Measurements from ENCODE around the gene UFD1.
"Not testable (repeated sequence)": the region's sequence is repeated elsewhere in the genome, so short reads cannot be mapped to it uniquely, and the experiment has no call there.

Gene UFD1

GRCh38 chr22:19447330-19448075 is 31.5 kb downstream of the UFD1 start, which contains the start of gene C22orf39:
Gene C22orf39 (minus strand): TSS chr22:19447711. CDS start chr22:19447688, 23 bp downstream.
- peak; percentile 70 for DNase-seq (ENCODE audit: low read depth)

- DNase-seq (ENCODE audit: low read depth): no peak
Measured at GRCh38 chr22:19446603-19447329, 32.2 kb downstream of the UFD1 start.

DNA sequence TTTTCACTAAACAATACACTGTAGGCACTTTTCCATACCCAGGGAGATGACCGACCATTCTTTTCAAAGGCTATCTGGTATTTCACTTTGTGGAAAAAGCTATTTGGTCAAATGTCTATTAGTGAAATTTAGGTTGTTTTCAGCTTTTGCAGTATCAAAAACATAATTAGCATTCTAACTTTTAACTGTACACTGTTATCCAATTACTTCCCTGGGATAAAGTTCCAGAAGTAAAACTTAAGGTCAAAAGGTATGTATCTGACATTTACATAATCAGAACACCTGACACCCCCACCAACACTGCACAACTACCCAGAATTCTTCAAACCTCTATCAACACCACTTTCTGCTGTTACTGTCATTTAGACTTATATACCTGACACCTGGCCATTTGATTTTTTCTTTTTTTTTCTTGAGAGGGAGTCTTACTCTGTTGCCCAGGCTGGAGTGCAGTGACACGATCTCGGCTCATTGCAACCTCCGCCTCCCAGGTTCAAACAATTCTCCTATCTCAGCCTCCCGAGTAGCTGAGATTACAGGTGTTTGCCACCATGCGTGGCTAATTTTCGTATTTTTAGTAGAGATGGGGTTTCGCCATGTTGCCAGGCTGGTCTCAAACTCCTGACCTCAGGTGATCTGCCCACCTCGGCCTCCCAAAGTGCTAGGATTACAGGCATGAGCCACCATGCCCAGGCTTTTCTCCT is 33.6 kb downstream of the UFD1 start:
- not testable (repeated sequence) for DNase-seq (ENCODE audit: low read depth)

GRCh38 chr22:19443544-19444211 is 35.3 kb downstream of the UFD1 start:
- no peak for DNase-seq (ENCODE audit: low read depth)

DNA sequence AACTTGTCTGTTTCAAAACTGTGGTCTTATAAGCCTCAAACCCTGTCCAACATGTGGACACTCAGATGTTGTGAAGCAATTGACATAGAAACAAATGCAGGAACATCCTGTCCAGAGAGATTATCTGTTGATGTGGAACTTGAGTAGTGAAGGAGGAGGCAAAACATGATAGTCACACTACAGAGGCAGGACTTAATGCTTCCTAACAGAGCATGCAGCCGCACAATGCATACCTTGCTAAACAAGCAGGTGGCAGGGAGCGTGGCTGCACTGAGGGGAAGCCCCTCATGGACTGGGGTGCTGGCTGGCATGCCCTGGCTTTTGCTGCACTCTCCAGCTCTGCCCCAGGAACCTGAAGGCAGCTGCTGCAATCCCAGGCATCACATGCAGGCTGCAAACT is 36.8 kb downstream of the UFD1 start:
- no peak for DNase-seq (ENCODE audit: low read depth)

DNA sequence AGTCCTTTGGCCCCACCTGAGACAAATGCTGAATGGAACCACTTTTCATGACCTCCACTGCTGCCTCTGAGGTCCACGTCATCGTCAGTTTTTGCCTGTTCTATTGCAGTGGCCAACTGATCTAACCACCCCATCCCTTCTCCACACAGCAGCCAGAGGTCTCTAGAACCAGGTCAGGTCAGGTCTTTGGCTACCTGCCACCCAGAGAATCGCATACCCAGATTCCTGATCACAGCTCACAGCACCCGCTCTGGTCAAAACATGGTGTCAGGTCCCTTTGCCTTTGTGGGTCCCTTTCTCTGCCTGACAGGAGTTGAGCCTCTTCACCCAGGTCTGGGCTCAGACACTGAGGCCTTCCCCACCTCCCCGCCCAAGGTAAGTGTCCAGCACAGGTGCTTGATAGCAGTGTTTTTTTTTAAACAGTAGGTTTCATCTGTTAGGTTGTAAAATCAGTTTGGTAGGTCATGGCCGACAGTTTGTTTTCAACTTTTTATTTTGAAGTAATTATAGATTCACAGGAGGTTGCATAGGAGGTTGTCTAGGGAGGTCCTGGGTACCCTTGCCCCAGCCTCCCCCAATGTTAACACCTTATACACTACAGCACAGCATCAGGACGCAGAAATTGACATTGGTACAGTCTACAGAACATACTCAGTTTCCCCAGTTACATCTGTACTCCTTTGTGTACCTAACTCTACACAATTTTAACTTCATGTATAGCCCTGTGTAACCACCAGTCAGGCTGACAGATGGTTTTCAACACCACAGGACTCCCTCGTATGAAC is 38.4 kb downstream of the UFD1 start:
- DNase-seq (ENCODE audit: low read depth): no peak

DNA sequence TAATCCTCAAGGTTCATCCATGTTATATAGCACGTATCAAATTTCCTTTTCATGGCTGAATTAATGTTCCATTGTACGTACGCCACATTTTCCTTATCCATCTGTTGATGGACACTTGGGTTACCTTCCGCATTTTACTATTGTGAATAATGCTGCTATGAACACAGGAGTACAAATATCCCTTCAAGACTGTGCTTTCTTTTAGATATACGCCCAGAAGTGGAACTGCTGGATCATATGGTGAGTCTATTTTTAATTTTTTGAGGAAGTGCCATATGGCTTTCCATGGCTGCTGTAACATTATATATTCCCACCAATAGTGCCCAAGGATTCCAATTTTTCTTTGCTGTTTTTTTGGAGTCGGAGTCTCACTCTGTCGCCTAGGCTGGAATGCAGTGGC is 40.7 kb downstream of the UFD1 start:
- DNase-seq (ENCODE audit: low read depth): no peak

DNA sequence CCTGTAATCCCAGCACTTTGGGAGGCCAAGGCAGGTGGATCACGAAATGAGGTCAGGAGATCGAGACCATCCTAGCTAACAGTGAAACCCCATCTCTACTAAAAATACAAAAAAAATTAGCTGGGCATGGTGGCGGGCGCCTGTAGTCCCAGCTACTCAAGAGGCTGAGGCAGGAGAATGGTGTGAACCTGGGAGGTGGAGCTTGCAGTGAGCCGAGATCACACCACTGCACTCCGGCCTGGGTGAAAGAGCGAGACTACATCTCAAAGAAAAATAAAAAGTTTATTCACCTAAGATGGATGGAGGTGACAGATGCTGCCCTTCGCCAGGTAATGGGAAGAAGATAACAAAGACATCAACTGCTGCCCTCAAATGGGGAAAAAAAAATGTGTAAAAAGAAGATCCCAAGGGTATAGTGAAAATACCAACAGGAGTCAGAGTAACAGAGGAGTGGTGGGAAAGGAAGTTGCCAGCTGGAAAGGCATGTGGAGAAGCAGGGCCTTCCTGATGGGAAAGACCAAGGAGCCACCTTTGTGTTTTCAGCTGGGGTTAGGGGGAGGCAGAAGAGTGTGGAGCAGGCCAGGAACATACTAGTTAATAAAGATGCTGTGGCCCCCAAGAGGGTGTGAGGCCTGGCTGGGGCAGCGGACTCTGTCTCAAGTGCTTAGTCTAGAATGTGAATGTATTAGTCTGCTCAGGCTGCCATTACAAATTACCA is 42.4 kb downstream of the UFD1 start:
- not testable (repeated sequence) for DNase-seq (ENCODE audit: low read depth)

- no peak for DNase-seq (ENCODE audit: low read depth)
Measured at GRCh38 chr22:19434829-19435580, 44.0 kb downstream of the UFD1 start.

DNA sequence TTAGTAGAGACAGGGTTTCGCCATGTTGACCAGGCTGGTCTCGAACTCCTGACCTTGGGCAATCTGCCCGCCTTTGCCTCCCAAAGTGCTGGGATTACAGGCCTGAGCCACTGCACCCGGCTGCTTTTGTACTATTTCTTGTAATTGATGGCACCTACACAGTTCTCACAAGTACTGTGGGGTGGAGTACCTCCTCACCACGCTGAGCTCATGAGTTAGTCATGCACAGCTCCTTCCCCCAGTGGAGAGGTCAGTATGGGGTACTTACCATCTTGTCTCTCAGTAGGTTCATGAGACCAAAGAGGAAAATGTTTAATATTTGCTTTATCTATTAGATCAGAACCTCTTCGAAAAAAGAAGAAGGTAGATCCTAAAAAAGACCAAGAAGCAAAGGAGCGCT is 44.6 kb downstream of the UFD1 start:
- DNase-seq (ENCODE audit: low read depth): no peak

DNA sequence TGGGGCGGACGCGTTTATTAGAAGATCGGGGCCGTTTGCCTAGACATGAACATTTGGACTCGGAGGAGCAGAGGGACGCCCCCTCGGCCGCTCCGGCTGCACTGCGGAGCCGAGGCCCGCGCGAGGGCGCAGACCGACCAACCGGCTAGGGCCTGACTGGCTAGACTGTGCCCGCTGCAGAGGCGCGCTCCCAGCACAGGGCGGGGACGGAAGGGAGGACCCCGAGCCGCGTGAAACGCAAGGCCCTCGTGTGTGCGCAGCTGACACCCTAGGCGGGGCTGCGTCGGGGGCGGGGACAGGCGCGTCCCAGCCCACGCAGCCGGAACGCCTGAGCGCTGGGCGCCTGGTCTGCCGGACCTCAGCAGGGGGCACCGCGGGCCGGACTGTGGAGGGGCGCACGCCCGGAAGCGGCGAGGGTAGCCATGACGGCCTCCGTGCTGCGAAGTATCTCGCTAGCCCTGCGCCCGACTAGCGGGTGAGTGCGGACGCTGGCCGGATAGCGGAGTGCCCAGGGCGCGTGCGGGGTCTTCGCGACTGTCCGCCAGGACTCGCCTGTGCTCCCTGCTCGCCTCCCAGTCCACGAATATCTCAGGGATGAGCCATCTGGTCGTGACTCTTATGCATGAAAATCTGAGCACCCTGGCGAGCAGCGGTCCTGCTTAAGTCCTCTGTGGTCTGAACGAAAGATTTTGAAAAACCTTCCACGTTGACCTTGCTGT is 46.7 kb downstream of the UFD1 start, which contains the start of gene MRPL40:
Gene MRPL40 (plus strand): TSS at position 413 of the 719 bp plus-strand sequence. CDS start 10 bp downstream, at position 423.
- DNase-seq (ENCODE audit: low read depth): peak; percentile 77

DNA sequence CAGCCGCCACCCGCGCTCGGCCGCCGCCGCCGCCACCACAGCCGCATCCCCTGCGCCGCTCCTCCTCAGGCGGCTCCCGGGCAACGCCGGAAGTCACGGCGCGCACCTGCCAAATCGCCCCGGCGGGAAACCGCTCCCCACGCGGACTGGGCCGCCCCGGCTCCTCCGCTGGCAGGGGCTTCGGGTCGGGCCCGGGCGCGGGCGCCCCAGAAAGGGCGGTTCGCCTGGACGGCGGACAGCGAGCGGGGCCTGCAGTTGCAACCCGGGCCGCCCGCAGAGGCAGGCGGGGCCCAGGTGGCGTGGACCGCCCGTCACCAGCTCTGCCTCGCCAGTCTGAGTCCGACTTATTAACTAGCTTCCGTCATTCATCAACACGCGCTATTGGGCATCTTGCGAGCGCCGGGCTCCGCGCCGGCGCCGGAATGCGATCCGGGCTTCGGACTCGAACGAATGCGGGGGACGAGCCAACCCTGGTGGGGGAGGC is 47.3 kb downstream of the UFD1 start, which contains the start of gene HIRA:
Gene HIRA (minus strand): TSS at position 85 of the 484 bp plus-strand sequence. CDS start 257 bp downstream, outside the sequence.
- peak; percentile 79 for DNase-seq (ENCODE audit: low read depth)

DNA sequence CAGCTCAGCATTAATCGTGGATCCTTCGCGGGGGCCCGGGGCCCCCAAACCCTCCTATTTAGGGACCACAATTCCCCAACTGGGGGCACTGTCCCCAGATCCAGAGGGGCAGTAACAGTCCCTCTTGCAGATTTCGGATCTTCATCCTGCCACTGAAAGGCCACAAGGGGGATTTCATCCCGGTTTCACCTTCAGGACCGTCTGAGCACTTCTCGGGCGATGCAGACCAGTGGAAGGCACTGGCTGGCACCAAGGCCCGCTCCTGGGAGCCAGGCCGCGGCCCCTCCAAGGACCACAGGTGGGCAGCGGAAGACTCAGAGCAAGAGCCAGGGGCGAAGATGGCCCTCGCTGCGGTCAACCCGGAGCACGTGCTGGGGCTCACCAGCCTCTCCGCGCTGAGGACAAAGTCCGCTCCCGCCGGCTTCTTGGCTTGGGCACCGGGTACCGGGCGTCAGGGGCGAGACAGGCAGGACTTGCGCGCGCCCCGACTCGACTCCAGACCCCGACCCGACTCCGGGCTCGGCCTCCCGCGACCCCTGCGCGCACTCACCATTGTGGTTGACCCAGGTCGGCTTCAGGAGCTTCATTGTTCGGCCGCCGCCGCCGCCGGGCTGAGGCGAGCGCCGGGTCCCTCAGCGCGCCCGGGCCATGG is 48.0 kb downstream of the UFD1 start:
- DNase-seq (ENCODE audit: low read depth): no peak

DNA sequence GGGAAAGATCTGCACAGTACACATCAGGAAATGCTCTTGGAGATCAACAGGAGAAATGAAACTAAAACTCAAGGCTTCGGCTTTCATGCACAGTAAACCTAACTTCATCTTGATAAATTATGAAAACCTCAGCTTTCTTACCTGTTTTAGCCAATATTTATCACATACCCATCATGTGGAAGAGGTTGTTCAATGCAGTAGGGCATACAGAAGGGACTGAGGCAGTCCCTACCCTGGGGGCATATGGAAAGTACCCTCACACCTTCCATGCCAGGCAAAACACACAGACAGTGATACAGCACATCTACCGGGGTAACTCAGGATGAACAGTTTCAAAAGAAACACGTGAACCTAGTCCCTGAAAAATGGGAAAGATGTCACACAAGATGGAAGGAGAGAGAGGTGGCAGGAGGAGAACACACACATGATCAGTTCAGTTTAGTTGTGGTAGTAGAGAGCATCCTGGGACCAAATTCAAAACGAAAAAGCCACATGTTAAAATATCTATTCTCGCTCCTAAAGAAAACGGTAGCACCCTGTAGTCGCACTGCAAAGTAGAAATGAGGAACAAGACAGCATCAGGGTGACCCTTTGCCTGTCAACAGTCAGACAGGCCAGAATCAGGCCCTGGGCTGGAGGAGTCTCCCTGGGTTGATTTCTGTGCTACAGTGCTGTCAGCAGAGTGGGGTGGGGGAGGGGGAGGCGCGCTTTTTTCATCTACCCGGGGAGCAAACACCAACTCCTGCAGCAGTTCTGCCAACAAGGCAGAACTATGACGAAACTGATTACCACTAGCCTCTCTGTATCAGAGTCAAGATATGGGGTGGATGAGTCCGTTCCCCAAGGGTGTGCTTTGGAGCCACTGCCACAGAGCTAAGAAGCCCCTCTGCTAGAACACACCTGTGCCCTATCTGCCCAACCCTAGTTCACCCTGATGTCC is 48.8 kb downstream of the UFD1 start:
- DNase-seq (ENCODE audit: low read depth): no peak

GRCh38 chr22:19424186-19424500 is 54.9 kb downstream of the UFD1 start:
- DNase-seq (ENCODE audit: low read depth): no peak

- DNase-seq (ENCODE audit: low read depth): no peak
Measured at GRCh38 chr22:19422440-19423301, 56.3 kb downstream of the UFD1 start.

Data from stimulated activated CD8-positive, alpha-beta memory T cell treated with anti-CD3 and anti-CD28 coated beads, Interleukin-7, amount 100 ng/mL, for 24 hours (primary cell).